IPS-18c (cell line): ENCODE measurements around the gene XAGE3.
"Not testable (repeated sequence)": the region's sequence is repeated elsewhere in the genome, so short reads cannot be mapped to it uniquely, and the experiment has no call there.

Experiments
- H3K4me3 ChIP-seq: 2 replicates; pipeline ENCODE4 v1.7.0; 2013; ENCODE audit warnings: low read depth, mild to moderate bottlenecking, low read length, moderate library complexity; ENCODE audit not compliant: insufficient read depth
- H3K9me3 ChIP-seq: one replicate; pipeline ENCODE4 v1.6.1; 2013; ENCODE audit warnings: mild to moderate bottlenecking, low read length, moderate library complexity; ENCODE audit not compliant: control insufficient read depth, insufficient read depth

Gene XAGE3

GRCh38 chrX:52865343-52865998 is 2.4 kb downstream of the XAGE3 start:
- H3K4me3 ChIP-seq: no peak overlapping the region
- no peaks in the 10 kb centered on the region for H3K9me3 ChIP-seq

GRCh38 chrX:52856991-52857525 is 10.8 kb downstream of the XAGE3 start:
- H3K4me3 ChIP-seq, H3K9me3 ChIP-seq: not testable (repeated sequence)

- H3K9me3 ChIP-seq: peaks cover 13% of the 10 kb centered on the region
- H3K4me3 ChIP-seq: no peak overlapping the region
Measured at GRCh38 chrX:52852110-52852860, 15.6 kb downstream of the XAGE3 start.

GRCh38 chrX:52843619-52844018 is 24.3 kb downstream of the XAGE3 start:
- not testable (repeated sequence) for H3K9me3 ChIP-seq, H3K4me3 ChIP-seq

GRCh38 chrX:52839137-52839536 is 28.7 kb downstream of the XAGE3 start:
- Histone ChIP-seq H3K4me3 (no peak overlapping the region), H3K9me3 (no peaks in the 10 kb centered on the region)

GRCh38 chrX:52830551-52830950 is 37.3 kb downstream of the XAGE3 start:
- peaks cover 11% of the 10 kb centered on the region for H3K9me3 ChIP-seq
- no peak overlapping the region for H3K4me3 ChIP-seq

GRCh38 chrX:52824608-52825007 is 43.3 kb downstream of the XAGE3 start:
- H3K9me3 ChIP-seq: peaks cover 4% of the 10 kb centered on the region
- no peak overlapping the region for H3K4me3 ChIP-seq

GRCh38 chrX:52821079-52821760 is 46.7 kb downstream of the XAGE3 start:
- no peaks in the 10 kb centered on the region for H3K9me3 ChIP-seq
- H3K4me3 ChIP-seq: no peak overlapping the region

- H3K4me3 ChIP-seq: no peak overlapping the region
- H3K9me3 ChIP-seq: no peaks in the 10 kb centered on the region
Measured at GRCh38 chrX:52819788-52820187, 48.1 kb downstream of the XAGE3 start.
